ENCODE results near the gene SPATA18.
"Not testable (repeated sequence)": the region's sequence is repeated elsewhere in the genome, so short reads cannot be mapped to it uniquely, and the experiment has no call there.

Gene SPATA18

DNA sequence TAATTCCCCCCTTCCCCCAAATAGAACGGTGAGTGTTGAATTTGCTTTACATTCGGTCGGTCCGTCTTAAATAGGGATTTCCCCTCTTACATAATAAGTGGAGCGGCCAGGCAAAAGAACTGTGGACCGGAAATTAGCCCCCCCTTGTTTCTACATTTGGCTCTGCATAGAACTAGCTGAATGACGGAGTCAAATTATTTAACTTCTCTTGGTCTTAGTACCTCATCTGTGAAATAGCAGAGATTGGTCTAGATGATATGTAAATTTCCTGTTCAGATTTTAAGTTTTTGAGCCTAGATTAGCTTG lies 1.3 kb downstream of the SPATA18 start:
- DNase-seq = no peak

DNA sequence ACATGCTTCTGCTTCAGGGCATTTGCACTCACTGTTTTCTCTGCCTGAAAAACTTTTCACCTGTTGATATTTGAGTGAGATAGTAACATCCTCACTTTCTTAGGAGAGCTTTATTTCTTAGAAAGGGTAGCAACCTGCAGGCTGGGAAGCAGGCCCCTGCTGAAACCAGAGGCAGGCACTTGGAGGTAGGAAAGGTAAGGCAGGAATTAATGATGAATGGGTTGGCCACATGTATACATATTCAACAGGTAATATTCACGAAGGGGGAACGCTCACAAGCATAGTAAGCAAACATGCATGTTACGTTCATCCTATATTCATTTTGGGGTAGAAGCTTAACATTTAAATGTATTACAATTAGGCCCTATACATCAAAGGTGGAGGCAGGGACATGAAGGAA lies 3.1 kb downstream of the SPATA18 start:
- DNase-seq = no peak

- no peak for DNase-seq
These were observed 6.1 kb downstream of the SPATA18 start for GRCh38 chr4:52057196-52057595.

DNA sequence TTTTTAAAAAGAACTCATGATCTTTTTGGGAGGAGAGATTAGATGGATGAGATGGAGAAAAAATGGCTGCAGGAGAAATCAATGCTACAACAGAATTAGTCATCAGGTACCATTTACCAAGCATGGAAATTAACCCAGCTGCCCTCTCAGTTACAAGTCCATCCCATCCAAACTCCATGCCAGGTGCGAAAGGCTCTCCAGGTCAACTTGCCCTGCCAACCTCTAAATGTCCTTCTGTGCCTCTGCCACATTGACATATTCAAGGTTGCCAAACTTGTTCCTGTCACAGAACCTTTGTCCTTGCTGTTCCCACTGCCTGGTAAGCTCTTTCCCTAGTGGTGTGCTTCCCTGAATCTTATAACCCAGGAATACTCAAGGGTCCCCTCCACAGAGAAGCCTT lies 7.2 kb downstream of the SPATA18 start:
- no peak for DNase-seq

GRCh38 chr4:52059372-52059771 lies 8.3 kb downstream of the SPATA18 start:
- no peak for DNase-seq

DNA sequence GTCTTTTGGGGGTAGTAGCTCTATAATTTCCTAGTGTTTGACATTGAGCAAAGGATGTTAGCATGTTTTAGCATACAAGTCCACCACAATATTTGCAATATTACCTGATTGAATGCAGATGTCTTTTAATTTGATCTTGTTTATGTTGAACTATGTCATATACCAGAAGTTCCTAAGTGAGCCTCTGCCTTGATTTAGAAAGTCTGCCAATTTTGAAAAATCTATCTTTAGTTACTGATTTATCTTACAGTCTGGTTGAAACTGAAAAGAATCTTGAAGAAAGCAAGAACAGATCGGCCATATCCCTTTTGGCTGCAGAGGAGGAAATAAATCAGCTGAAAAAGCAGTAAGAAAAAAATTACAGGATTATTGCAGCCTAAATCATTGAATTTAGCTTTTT lies 18.5 kb downstream of the SPATA18 start:
- DNase-seq = no peak

- DNase-seq = no peak
These were observed 20.9 kb downstream of the SPATA18 start for GRCh38 chr4:52071791-52072546.

- DNase-seq = no peak
These were observed 25.6 kb downstream of the SPATA18 start for GRCh38 chr4:52076731-52077130.

DNA sequence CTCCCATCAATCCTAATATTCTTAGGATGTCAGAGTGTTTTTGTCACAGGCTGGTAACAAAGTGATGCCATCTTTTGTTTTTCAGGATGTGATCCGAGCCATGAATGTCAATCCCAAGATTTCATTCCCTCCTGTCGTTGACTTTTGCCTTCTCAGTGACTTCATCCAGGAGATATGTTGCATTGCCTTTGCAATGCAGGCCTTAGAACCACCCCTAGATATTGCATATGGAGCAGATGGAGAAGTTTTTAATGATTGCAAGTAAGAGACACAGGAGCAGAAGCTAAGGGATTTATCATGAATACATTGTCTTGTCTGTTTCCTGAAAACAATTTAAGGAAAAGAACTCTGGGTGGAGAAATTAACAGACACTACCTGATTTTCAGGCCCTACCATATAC lies 28.6 kb downstream of the SPATA18 start:
- DNase-seq = no peak

- no peak for DNase-seq
These were observed 30.1 kb downstream of the SPATA18 start for GRCh38 chr4:52081216-52081615.

- not testable (repeated sequence) for DNase-seq
These were observed 35.3 kb downstream of the SPATA18 start for GRCh38 chr4:52086425-52086824.

DNA sequence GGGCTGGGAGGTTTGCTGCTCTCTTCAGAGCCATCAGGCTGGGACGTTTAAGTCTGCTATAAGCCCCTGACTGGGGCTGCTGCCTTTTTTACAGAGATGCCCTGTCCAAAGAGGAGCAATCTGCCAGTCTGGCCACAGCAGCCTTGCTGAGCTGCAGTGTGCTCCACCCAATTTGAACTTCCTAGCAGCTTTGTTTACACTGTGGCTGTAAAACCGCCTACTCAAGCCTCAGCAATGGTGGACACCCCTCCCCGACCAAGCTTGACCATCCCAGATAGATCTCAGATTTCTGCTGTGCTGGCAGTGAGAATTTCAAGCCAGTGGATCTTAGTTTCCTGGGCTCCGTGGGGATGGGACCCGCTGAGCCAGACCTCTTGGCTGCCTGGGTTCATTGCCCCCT lies 40.7 kb downstream of the SPATA18 start:
- no peak for DNase-seq

DNA sequence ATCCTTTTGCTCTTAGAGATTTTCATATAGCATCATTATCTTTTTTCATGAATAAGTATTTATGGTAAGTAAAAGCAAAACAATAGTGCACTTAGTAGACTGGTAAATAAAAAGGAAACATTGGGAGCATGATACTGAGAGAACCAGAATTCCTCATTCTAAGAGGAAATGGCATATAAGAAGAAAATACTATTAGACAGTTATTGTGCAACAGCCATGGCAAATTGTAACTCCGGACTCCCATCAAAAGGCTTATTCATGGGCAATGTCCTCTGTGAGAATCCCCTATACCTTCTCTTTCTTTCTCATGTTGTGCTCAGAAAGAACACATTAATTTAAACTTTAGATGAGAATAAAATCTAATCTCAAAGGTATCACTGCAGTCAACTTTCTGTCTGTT lies 42.4 kb downstream of the SPATA18 start:
- DNase-seq = no peak

DNA sequence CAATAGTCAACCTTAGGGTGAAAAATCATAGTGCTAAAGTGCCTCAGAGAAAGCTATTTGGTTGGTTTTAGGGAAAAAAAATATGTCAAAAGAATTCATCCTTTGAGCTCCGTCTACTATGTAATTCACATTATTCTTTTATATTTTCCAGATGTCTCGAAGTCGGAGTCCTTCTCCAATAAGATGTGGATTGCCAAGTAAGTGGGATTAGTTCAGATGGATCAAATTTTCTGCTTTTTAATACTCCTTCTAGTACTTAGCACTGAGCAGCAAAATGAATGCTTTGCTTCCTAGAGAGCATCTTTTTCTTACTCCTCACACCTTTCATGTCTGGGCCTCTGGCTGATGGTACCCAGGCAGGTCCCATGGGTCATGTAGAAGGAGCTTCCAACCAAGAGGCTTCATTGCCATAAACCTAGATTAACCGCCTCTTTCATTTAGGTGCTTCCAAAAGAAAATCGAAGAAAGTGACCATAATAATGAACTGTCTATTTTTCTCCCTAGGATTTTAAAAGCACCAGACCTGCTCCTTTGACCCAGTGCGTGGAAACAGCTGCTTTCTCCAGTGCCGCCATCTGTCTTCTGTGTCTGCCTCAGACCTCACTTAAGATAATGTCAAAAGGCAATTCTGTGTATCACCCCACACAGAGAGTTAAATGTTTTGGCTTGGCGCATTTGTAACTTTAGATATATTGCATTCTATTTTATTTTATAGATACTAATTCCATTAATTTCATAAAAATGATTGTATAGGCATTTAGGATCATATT lies 43.5 kb downstream of the SPATA18 start:
- no peak for DNase-seq

GRCh38 chr4:52095374-52095773 lies 44.3 kb downstream of the SPATA18 start:
- DNase-seq = no peak

- no peak for DNase-seq
These were observed 44.9 kb downstream of the SPATA18 start for GRCh38 chr4:52096048-52096447.

- no peak for DNase-seq
These were observed 47.5 kb downstream of the SPATA18 start for GRCh38 chr4:52098618-52099017.

DNA sequence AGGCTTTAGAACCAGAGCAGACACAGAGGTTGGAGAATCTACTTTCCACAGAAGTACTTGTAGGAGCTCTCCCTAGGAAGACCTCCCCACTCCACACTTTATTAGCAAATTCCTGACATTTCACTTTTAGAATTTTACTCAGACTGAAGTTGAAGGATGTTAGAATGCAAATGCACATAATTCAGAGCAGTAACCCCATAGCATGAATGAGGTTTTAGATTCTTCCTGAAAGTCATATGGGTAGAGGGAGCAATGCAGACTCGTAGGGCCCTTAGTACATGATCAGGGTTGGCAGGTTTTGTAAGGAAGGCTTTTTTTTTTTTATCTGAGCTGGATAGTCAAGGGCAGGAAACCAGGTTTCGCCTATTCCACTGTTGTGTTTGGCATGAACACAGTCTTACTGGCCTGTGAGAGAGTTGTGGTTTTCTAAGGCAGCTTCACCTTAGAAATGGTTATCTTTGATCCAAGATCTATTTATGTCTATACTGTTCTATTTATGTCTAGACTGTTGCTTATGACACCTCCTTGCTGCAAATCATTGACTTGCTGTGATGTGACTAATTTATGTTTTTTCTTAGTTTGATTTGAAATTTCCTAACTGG lies 48.9 kb downstream of the SPATA18 start:
- no peak for DNase-seq

GRCh38 chr4:52102587-52102986 lies 51.5 kb downstream of the SPATA18 start:
- no peak for DNase-seq

GRCh38 chr4:52103319-52103718 lies 52.2 kb downstream of the SPATA18 start:
- no peak for DNase-seq

DNA sequence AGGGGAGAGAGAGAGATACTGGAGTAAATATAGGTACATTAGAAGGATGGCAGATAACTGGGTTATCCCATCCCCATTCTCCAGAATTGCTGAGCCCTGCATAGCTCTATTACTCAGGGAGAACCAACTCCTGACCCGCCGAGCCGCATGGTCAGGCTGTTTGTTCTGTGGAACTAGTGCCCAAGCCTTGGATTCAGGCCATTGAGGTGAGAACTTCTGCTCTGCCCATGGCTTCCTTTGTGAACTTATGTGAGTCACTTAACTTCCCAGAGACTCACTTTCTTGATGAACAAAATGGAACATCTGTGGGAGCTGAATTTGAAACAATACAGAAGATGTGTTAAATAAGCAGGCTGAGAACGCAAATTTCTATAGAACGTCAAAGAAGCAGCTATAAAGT lies 54.2 kb downstream of the SPATA18 start:
- no peak for DNase-seq

DNA sequence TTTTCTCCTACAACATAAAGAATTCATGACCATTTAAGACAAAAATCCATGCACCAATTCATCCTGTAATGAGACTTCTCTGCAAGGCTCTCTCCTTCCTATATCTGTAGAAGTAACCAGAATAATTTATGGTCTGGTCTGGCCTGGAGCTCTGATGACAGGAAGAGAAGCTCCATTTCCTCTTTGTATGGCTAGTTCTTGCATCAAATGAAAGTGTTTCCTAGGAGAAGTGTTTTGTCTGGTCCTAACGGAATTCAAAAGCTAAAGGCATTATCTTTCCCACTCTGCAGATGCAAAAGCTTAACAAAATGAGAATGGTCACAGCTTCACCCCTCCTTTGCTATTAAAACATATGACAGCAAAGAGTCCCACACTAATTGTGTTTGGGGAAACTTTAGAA lies 55.1 kb downstream of the SPATA18 start:
- no peak for DNase-seq

DNA sequence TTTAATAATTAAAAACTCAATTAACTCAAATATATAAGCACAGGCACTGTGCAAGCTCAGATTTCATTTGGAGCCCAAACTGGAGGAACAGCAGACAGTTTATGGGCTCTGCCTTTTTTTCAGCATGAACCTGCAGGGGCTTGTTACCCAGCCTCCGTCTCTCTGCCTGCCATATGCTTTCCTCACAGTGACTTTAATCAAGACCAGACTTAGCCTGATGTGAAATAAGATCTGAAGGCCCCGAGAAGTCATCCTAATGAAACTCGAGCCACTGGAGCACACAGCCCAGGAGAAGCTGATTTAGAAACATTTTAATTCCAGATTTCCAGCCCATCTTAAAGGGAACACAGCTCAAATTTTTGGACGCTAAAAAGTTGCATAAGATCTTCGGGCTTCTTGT lies 55.6 kb downstream of the SPATA18 start:
- no peak for DNase-seq

DNA sequence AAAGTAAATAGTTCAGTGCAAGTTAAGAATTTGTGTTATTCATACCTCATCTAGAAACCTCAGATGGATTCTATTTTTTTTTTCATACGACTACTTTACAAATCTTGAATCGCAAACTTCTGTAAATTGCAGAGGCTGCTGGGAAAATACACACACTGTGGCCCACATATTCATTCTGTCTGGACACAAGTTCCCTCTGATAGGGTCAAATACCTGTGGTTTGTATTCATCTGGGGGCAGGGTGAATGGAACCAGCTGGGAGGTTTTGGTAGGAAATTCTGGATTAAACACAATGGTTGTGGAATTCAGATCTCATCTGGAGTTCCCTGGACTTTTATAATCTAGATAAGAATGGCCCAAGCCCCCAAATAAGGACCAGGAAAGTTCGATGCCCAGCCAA lies 56.2 kb downstream of the SPATA18 start:
- no peak for DNase-seq
